H1 (cell line): ENCODE results near the gene HADHA. TPM values are rescaled to one million over a fixed set of nuclear protein-coding genes. Genes with fewer than 3 reads are reported as not detected.

Source experiments
- CTCF ChIA-PET: fragments of 300-600 bp; sonication (Branson Sonifier 250); formaldehyde crosslinking; loops from one replicate; lab custom pipeline; 2021; ENCODE audit not compliant: partially characterized antibody; lab: Charles Lee
- POLR2A ChIA-PET: fragments of 300-600 bp; sonication (Branson Sonifier 250); formaldehyde crosslinking; loops from one replicate; lab custom pipeline; 2021; ENCODE audit warnings: inconsistent platforms; ENCODE audit not compliant: partially characterized antibody; lab: Charles Lee
- DNase-seq, 2 experiments: peaks; one replicate each; pipeline versions ENCODE4 v3.0.0 to v3.0.0-alpha.2; 2010 to 2022; ENCODE audit warnings: low spot score in 2 of 2, low read depth in 1 of 2, mixed read lengths in 1 of 2
- FAIRE-seq: peaks from 2 replicates; lab custom pipeline; 2011; peaks lifted over from hg19 to GRCh38; lab: Jason Lieb, UNC
- H2AFZ ChIP-seq: 2 replicates; pipeline ENCODE4 v1.8.1; 2012; ENCODE audit warnings: low read length, inconsistent platforms
- H2AK5ac ChIP-seq: 2 replicates; pipeline ENCODE4 v1.6.1; 2013; ENCODE audit warnings: low read depth, low read length
- H2BK120ac ChIP-seq: replicated peaks from 2 replicates; pipeline ENCODE3; 2013; ENCODE audit warnings: low read depth, low read length, inconsistent platforms
- H2BK12ac ChIP-seq: 2 replicates; pipeline ENCODE4 v1.6.1; 2013; ENCODE audit warnings: low read depth, low read length
- H2BK15ac ChIP-seq: 2 replicates; pipeline ENCODE4 v1.6.1; 2013; ENCODE audit warnings: low read length
- H2BK20ac ChIP-seq: 2 replicates; pipeline ENCODE4 v1.6.1; 2013; ENCODE audit warnings: low read length
- H2BK5ac ChIP-seq: 2 replicates; pipeline ENCODE4 v1.6.1; 2013; ENCODE audit warnings: low read depth, low read length
- H3K14ac ChIP-seq: 2 replicates; pipeline ENCODE4 v1.6.1; 2013; ENCODE audit warnings: inconsistent platforms; ENCODE audit not compliant: insufficient read length
- H3K18ac ChIP-seq: 2 replicates; pipeline ENCODE4 v1.6.1; 2013; ENCODE audit warnings: low read length; ENCODE audit errors: extremely low read depth
- H3K23ac ChIP-seq: 2 replicates; pipeline ENCODE4 v1.6.1; 2013; ENCODE audit warnings: inconsistent platforms; ENCODE audit not compliant: insufficient read length
- H3K23me2 ChIP-seq: 2 replicates; pipeline ENCODE4 v1.6.1; 2013; ENCODE audit warnings: low read depth, low read length
- H3K27ac ChIP-seq: 2 replicates; pipeline ENCODE4 v1.6.1; 2011; ENCODE audit warnings: low read depth, low read length, inconsistent platforms
- H3K27me3 ChIP-seq, 4 experiments: replicated peaks in 1 of 4; 1 replicate in 1 of 4; 2 replicates in 3 of 4; pipeline versions ENCODE4 v1.6.1 to v1.8.1; 2011 to 2013; ENCODE audit warnings: low read length in 3 of 4, mild to moderate bottlenecking in 3 of 4, inconsistent platforms in 2 of 4, mixed read lengths in 2 of 4, moderate library complexity in 1 of 4; ENCODE audit not compliant: control insufficient read depth in 3 of 4, insufficient read depth in 3 of 4; ENCODE audit errors: extremely low read depth in 1 of 4
- H3K36me3 ChIP-seq, 4 experiments: 2 replicates each; pipeline versions ENCODE4 v1.6.1 to v1.8.1; 2011 to 2013; ENCODE audit warnings: mild to moderate bottlenecking in 4 of 4, low read length in 3 of 4, moderate library complexity in 2 of 4, control low read depth in 1 of 4, inconsistent platforms in 1 of 4; ENCODE audit not compliant: insufficient read depth in 4 of 4, control insufficient read depth in 2 of 4
- H3K4ac ChIP-seq: replicated peaks from 2 replicates; pipeline ENCODE3; 2013; ENCODE audit warnings: low read length, low read depth, mixed read lengths, inconsistent platforms; ENCODE audit not compliant: insufficient read length
- H3K4me1 ChIP-seq, 4 experiments: replicated peaks in 1 of 4; 1 replicate in 1 of 4; 2 replicates in 3 of 4; pipeline versions ENCODE4 v1.6.1 to v1.8.1; 2011 to 2013; ENCODE audit warnings: low read length in 3 of 4, inconsistent platforms in 2 of 4, mixed read lengths in 1 of 4; ENCODE audit not compliant: insufficient read depth in 4 of 4, control insufficient read depth in 3 of 4
- H3K4me2 ChIP-seq, 2 experiments: 2 replicates each; pipeline versions ENCODE4 v1.6.1 to v1.8.1; 2011 to 2013; ENCODE audit warnings: low read depth in 2 of 2, low read length in 2 of 2, control low read depth in 1 of 2, inconsistent platforms in 1 of 2, mild to moderate bottlenecking in 1 of 2; ENCODE audit not compliant: insufficient read depth in 1 of 2
- H3K4me3 ChIP-seq, 4 experiments: fragments of 200-600, 300-600 bp in 1 of 4; sonication (generic), shearing (Covaris generic), sonication (Bioruptor Twin) in 1 of 4; 2 replicates each; pipeline versions ENCODE4 v1.5.1 to v1.8.1; 2011 to 2016; ENCODE audit warnings: low read length in 4 of 4, low read depth in 3 of 4, control low read depth in 2 of 4, inconsistent platforms in 2 of 4, mild to moderate bottlenecking in 2 of 4, mixed read lengths in 1 of 4, moderate library complexity in 1 of 4; ENCODE audit not compliant: insufficient read depth in 2 of 4; ENCODE audit errors: extremely low read depth in 1 of 4
- H3K56ac ChIP-seq: replicated peaks from 2 replicates; pipeline ENCODE3; 2013; ENCODE audit warnings: low read depth, mild to moderate bottlenecking, mixed read lengths, low read length, inconsistent platforms; ENCODE audit not compliant: insufficient read length
- H3K79me1 ChIP-seq: 2 replicates; pipeline ENCODE4 v1.6.1; 2013; ENCODE audit warnings: low read depth, low read length, control low read depth
- H3K79me2 ChIP-seq, 2 experiments: 2 replicates each; pipeline versions ENCODE4 v1.6.1 to v1.8.1; 2012 to 2013; ENCODE audit warnings: low read length in 2 of 2, mild to moderate bottlenecking in 2 of 2, inconsistent platforms in 1 of 2; ENCODE audit not compliant: insufficient read depth in 2 of 2, control insufficient read depth in 1 of 2
- H3K9ac ChIP-seq, 4 experiments: replicated peaks in 1 of 4; 1 replicate in 1 of 4; 2 replicates in 3 of 4; pipeline versions ENCODE4 v1.6.1 to v1.8.1; 2011 to 2013; ENCODE audit warnings: low read depth in 3 of 4, low read length in 3 of 4, control low read depth in 2 of 4, mild to moderate bottlenecking in 2 of 4, moderate library complexity in 2 of 4, inconsistent platforms in 1 of 4; ENCODE audit errors: extremely low read depth in 1 of 4
- H3K9me3 ChIP-seq, 2 experiments: 2 replicates each; pipeline versions ENCODE4 v1.6.1 to v1.8.1; 2012 to 2013; ENCODE audit warnings: mild to moderate bottlenecking in 2 of 2, moderate library complexity in 2 of 2, control low read depth in 1 of 2, inconsistent platforms in 1 of 2, low read depth in 1 of 2, low read length in 1 of 2, mixed read lengths in 1 of 2; ENCODE audit not compliant: insufficient read depth in 2 of 2
- H4K20me1 ChIP-seq, 2 experiments: replicated peaks in 1 of 2; 2 replicates each; pipeline versions ENCODE3 to v1.8.1; 2011 to 2013; ENCODE audit warnings: inconsistent platforms in 2 of 2, low read length in 2 of 2, mild to moderate bottlenecking in 1 of 2; ENCODE audit not compliant: insufficient read depth in 2 of 2, control insufficient read depth in 1 of 2
- H4K5ac ChIP-seq: 2 replicates; pipeline ENCODE4 v1.6.1; 2013; ENCODE audit warnings: low read length, low read depth, mixed read lengths, inconsistent platforms; ENCODE audit not compliant: insufficient read length
- H4K8ac ChIP-seq: 2 replicates; pipeline ENCODE4 v1.8.0; 2013; ENCODE audit warnings: mild to moderate bottlenecking, moderate library complexity, low read length, inconsistent platforms; ENCODE audit not compliant: insufficient read depth; ENCODE audit errors: extremely low read depth
- H4K91ac ChIP-seq: replicated peaks from 2 replicates; pipeline ENCODE3; 2013; ENCODE audit warnings: low read length, mixed read lengths, inconsistent platforms; ENCODE audit not compliant: insufficient read length
- BACH1 ChIP-seq: IDR thresholded peaks from 2 replicates; pipeline ENCODE4 v1.6.1; 2012; ENCODE audit warnings: low read length, improper control_type of control experiment
- CREB1 ChIP-seq: IDR thresholded peaks from 2 replicates; pipeline ENCODE4 v1.6.1; 2012; ENCODE audit warnings: inconsistent platforms
- E2F6 ChIP-seq: IDR thresholded peaks from 2 replicates; pipeline ENCODE4 v1.6.1; 2012; ENCODE audit warnings: inconsistent platforms
- EGR1 ChIP-seq: IDR thresholded peaks from 2 replicates; pipeline ENCODE4 v1.6.1; 2011; ENCODE audit warnings: low read depth, low read length, borderline replicate concordance
- EP300 ChIP-seq, 2 experiments: IDR thresholded peaks; 1 replicate in 1 of 2; 2 replicates in 1 of 2; pipeline ENCODE4 v1.6.1; 2011 to 2012; ENCODE audit warnings: low read depth in 2 of 2, low read length in 2 of 2, mild to moderate bottlenecking in 2 of 2, borderline replicate concordance in 1 of 2, inconsistent platforms in 1 of 2, moderate library complexity in 1 of 2
- GABPA ChIP-seq: IDR thresholded peaks from 2 replicates; pipeline ENCODE4 v1.6.1; 2011; ENCODE audit warnings: mild to moderate bottlenecking, low read length, moderate library complexity, borderline replicate concordance; ENCODE audit not compliant: insufficient read depth
- GTF2F1 ChIP-seq: IDR thresholded peaks from 2 replicates; pipeline ENCODE4 v1.6.1; 2012; ENCODE audit warnings: low read depth, low read length, improper control_type of control experiment, borderline replicate concordance
- NANOG ChIP-seq: IDR thresholded peaks from 2 replicates; pipeline ENCODE4 v1.6.1; 2011; ENCODE audit warnings: low read length, low read depth, mild to moderate bottlenecking, inconsistent platforms; ENCODE audit not compliant: insufficient read depth, poor library complexity, severe bottlenecking
- POLR2AphosphoS5 ChIP-seq: IDR thresholded peaks from 2 replicates; pipeline ENCODE4 v1.6.1; 2011; ENCODE audit warnings: low read depth, low read length
- POU5F1 ChIP-seq: IDR thresholded peaks from 2 replicates; pipeline ENCODE4 v1.6.1; 2011; ENCODE audit warnings: low read depth, mild to moderate bottlenecking, low read length, moderate library complexity
- SAP30 ChIP-seq: fragments of 300-600 bp; sonication (generic); IDR thresholded peaks from 2 replicates; pipeline ENCODE4 v1.7.1; 2012; ENCODE audit warnings: low read length, moderate library complexity, mild to moderate bottlenecking, inconsistent platforms; ENCODE audit not compliant: insufficient read depth, insufficient replicate concordance
- SIX5 ChIP-seq: IDR thresholded peaks from 2 replicates; pipeline ENCODE4 v1.6.1; 2011; ENCODE audit warnings: mild to moderate bottlenecking, low read depth, low read length
- SP2 ChIP-seq: IDR thresholded peaks from 2 replicates; pipeline ENCODE4 v1.6.1; 2012; ENCODE audit warnings: mild to moderate bottlenecking, low read length, inconsistent platforms
- WGBS, 2 experiments: shearing (Covaris generic) in 1 of 2; methylation state at CpG; one replicate each; pipeline versions ENCODE4 v1.1.6 to v1.1.7; 2013 to 2015; ENCODE audit warnings: low lambda C conversion rate in 2 of 2, mixed read lengths in 2 of 2, inconsistent platforms in 1 of 2, low coverage in 1 of 2, missing lambda C conversion rate in 1 of 2; ENCODE audit not compliant: insufficient replicate concordance in 2 of 2, insufficient coverage in 1 of 2, insufficient read length in 1 of 2; ENCODE audit errors: extremely low coverage in 1 of 2, missing lambda C conversion rate in 1 of 2; 5-methylcytosine and 5-hydroxymethylcytosine counted together
- polyA plus RNA-seq, 7 experiments: library from polyadenylated mRNA; depleted of rRNA in 3 of 7; stranded (reverse) in 5 of 7; unstranded in 2 of 7; fragments of >200 nt in 5 of 7; fragments of 200-250 nt in 2 of 7; gene quantifications; 1 replicate in 5 of 7; 2 replicates in 1 of 7; 4 replicates in 1 of 7; pipeline versions ENCODE4 v1.2.1 to v1.2.3, GENCODE V29; 2011 to 2013; ENCODE audit warnings: missing spikeins in 2 of 7, mixed read lengths in 2 of 7
- total RNA-seq: library from RNA; stranded (reverse); fragmentation: NEBNext Ultra II Directional; extraction: Animal tissue kit (Norgen Biotek cat#: 25700); gene quantifications from 2 replicates; pipeline ENCODE4 v1.2.1, GENCODE V29; 2021
- TF ChIP-seq, protein P1 (sequence below): IDR thresholded peaks from 2 replicates; pipeline ENCODE4 v1.6.1; 2012; ENCODE audit warnings: inconsistent platforms

Gene HADHA
- total and polyA plus RNA-seq, 2 of the 8 experiments (the other 6 are each of a cell fraction or from before 2014, with no cell fraction given) = 64.6 to 131 TPM

GRCh38 chr2:26224095-26224494, 20.3 kb downstream of the HADHA start:
- H3K79me2 ChIP-seq = no peaks in the 10 kb centered on the region
- no peak overlapping the region for H2AFZ ChIP-seq
- H3K56ac ChIP-seq = no peak overlapping the region
- no peak overlapping the region for H3K4me3 ChIP-seq
- H3K23me2 ChIP-seq = no peaks in the 10 kb centered on the region
- H3K9me3 ChIP-seq = no peaks in the 10 kb centered on the region
- POLR2A ChIA-PET = no interaction called here
- no peak overlapping the region for H4K5ac ChIP-seq
- no peak for DNase-seq
- H2BK15ac ChIP-seq = no peak overlapping the region
- no peak overlapping the region for H3K4me2 ChIP-seq
- peaks cover 0 to 5% of the 10 kb centered on the region in 2 experiments for H4K20me1 ChIP-seq
- H4K8ac ChIP-seq = no peak overlapping the region
- no peak overlapping the region for H3K18ac ChIP-seq
- no peak overlapping the region for H3K14ac ChIP-seq
- no peak overlapping the region for H3K27ac ChIP-seq
- no peak overlapping the region for H4K91ac ChIP-seq
- H3K79me1 ChIP-seq = no peaks in the 10 kb centered on the region; the same call in 1 of the 2 replicates
- H3K27me3 ChIP-seq = no peaks in the 10 kb centered on the region
- peaks cover 6 to 31% (median 17%) of the 10 kb centered on the region in 4 experiments; a peak in 6 of 8 replicates for H3K36me3 ChIP-seq
- H3K23ac ChIP-seq = no peak overlapping the region
- no peak overlapping the region for H3K9ac ChIP-seq
- no peak overlapping the region for H3K4ac ChIP-seq
- no peak overlapping the region for H2BK120ac ChIP-seq
- H2BK12ac ChIP-seq = no peak overlapping the region
- no peak overlapping the region for H2BK5ac ChIP-seq
- CTCF ChIA-PET = interaction anchor here (0.6 to 1.3 kb wide), 3 partner anchors 10 to 279 kb away, joined by 3 read pairs; no protein-coding TSS in a partner anchor
- no peak overlapping the region for H2BK20ac ChIP-seq
- WGBS, 2 experiments = 88% methylated on average over 2 of the region's 2 CpGs; no CpG with 5 or more reads in 1 of the 2 experiments
- H2AK5ac ChIP-seq = no peak overlapping the region
- no peak for FAIRE-seq
- no peaks in the 10 kb centered on the region for H3K4me1 ChIP-seq
- no peak for TF ChIP-seq EGR1
- TF ChIP-seq BACH1 = no peak
- no peak for TF ChIP-seq NANOG
- TF ChIP-seq GABPA = no peak
- TF ChIP-seq, protein P1, sequence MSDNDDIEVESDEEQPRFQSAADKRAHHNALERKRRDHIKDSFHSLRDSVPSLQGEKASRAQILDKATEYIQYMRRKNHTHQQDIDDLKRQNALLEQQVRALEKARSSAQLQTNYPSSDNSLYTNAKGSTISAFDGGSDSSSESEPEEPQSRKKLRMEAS = no peak
- no peak for TF ChIP-seq POLR2AphosphoS5
- no peak for TF ChIP-seq SIX5
- no peak for TF ChIP-seq E2F6
- no peak for TF ChIP-seq CREB1
- TF ChIP-seq POU5F1 = no peak
- no peak for TF ChIP-seq SP2
- TF ChIP-seq GTF2F1 = no peak
- TF ChIP-seq EP300 (IDR thresholded peaks at IDR 0.05; ENCODE audit: borderline replicate concordance in 1 of 2, low read depth in 2 of 2, low read length in 2 of 2) = no peak
- no peak for TF ChIP-seq SAP30
